ENCODE results near the gene TTLL8.

GRCh38 chr22:50102946-50103345 is 44.8 kb upstream of the TTLL8 start:
- TF ChIP-seq EZH2phosphoT487 (IDR thresholded peaks at IDR 0.05; ENCODE audit: borderline replicate concordance) (no peak), CTCF (conservative IDR thresholded peaks at IDR 0.05; ENCODE audit: low read length) (peak; percentile 24; the same call in 1 of the 2 replicates)

Data from Loucy (cell line).